GM12878 (cell line): ENCODE data around the gene SYT3. TPM values are rescaled to one million over a fixed set of nuclear protein-coding genes. Genes with fewer than 3 reads are reported as not detected.

Experiments used
- BMI1 ChIP-seq: fragments of 450-650 bp; IDR thresholded peaks from 2 replicates; pipeline ENCODE4 v1.6.1; 2016; ENCODE audit warnings: mild to moderate bottlenecking, moderate library complexity, borderline replicate concordance
- CUX1 ChIP-seq: IDR thresholded peaks from 2 replicates; pipeline ENCODE4 v1.6.1; 2012; ENCODE audit warnings: improper control_type of control experiment, low read depth, low read length; ENCODE audit not compliant: insufficient replicate concordance
- E2F8 ChIP-seq: fragments of 450-650 bp; IDR thresholded peaks from 2 replicates; pipeline ENCODE4 v1.6.1; 2018; ENCODE audit warnings: mild to moderate bottlenecking, low read depth, moderate library complexity; ENCODE audit not compliant: partially characterized antibody
- FOXK2 ChIP-seq: fragments of 450-650 bp; IDR thresholded peaks from 2 replicates; pipeline ENCODE4 v1.6.1; 2017; ENCODE audit warnings: mild to moderate bottlenecking, moderate library complexity
- HDGF ChIP-seq: fragments of 450-650 bp; IDR thresholded peaks from 2 replicates; pipeline ENCODE4 v1.6.1; 2016; ENCODE audit warnings: antibody characterized with exemption
- LARP7 ChIP-seq: fragments of 450-650 bp; IDR thresholded peaks from 2 replicates; pipeline ENCODE4 v1.6.1; 2017; ENCODE audit warnings: mild to moderate bottlenecking
- PML ChIP-seq: IDR thresholded peaks from 2 replicates; pipeline ENCODE4 v1.6.1; 2012; ENCODE audit warnings: low read length, inconsistent platforms
- POLR2A ChIP-seq: IDR thresholded peaks from 2 replicates; pipeline ENCODE4 v1.6.1; 2011; ENCODE audit warnings: low read depth, mild to moderate bottlenecking, low read length
- SIN3A ChIP-seq: IDR thresholded peaks from 2 replicates; pipeline ENCODE4 v1.6.1; 2012; ENCODE audit warnings: low read depth, low read length, improper control_type of control experiment
- SMAD1 ChIP-seq: fragments of 450-650 bp; IDR thresholded peaks from 2 replicates; pipeline ENCODE4 v1.6.1; 2018; ENCODE audit warnings: mild to moderate bottlenecking, low read depth; ENCODE audit not compliant: partially characterized antibody
- TAF1 ChIP-seq: IDR thresholded peaks from 2 replicates; pipeline ENCODE4 v1.6.1; 2011; ENCODE audit warnings: mild to moderate bottlenecking, low read depth, low read length, borderline replicate concordance
- TARDBP ChIP-seq: IDR thresholded peaks from 2 replicates; pipeline ENCODE4 v1.6.1; 2016; ENCODE audit warnings: borderline replicate concordance
- TBL1XR1 ChIP-seq: IDR thresholded peaks from 2 replicates; pipeline ENCODE4 v1.6.1; 2012; ENCODE audit warnings: low read depth, low read length, improper control_type of control experiment
- TCF7 ChIP-seq: IDR thresholded peaks from 2 replicates; pipeline ENCODE4 v1.6.1; 2014; ENCODE audit warnings: antibody characterized with exemption, borderline replicate concordance
- ZNF207 ChIP-seq: fragments of 450-650 bp; IDR thresholded peaks from 2 replicates; pipeline ENCODE4 v1.6.1; 2014; ENCODE audit warnings: antibody characterized with exemption, mild to moderate bottlenecking, borderline replicate concordance
- ZNF24 ChIP-seq: fragments of 450-650 bp; IDR thresholded peaks from 2 replicates; pipeline ENCODE4 v1.6.1; 2017; ENCODE audit warnings: antibody characterized with exemption, mild to moderate bottlenecking
- polyA plus RNA-seq, 11 experiments: library from polyadenylated mRNA; depleted of rRNA in 4 of 11; unstranded in 6 of 11; stranded (reverse) in 5 of 11; fragments of >200 nt; fragmentation: Nextera tagmentation in 4 of 11; fragmentation: Illumina TruSeq in 1 of 11; extraction: Ambion mirVana in 4 of 11; extraction: Trizol in 1 of 11; gene quantifications; 1 replicate in 1 of 11; 2 replicates in 10 of 11; pipeline versions ENCODE4 v1.2.1 to v1.2.3, GENCODE V29; 2011 to 2016; ENCODE audit warnings: inconsistent platforms in 2 of 11, missing spikeins in 2 of 11, low read depth in 1 of 11
- total RNA-seq, 4 experiments: library from RNA; depleted of rRNA in 3 of 4; stranded (reverse); fragments of >200 nt in 3 of 4; fragmentation: Illumina TruSeq in 1 of 4; extraction: Trizol in 1 of 4; gene quantifications; 2 replicates each; pipeline versions ENCODE4 v1.2.1 to v1.2.3, GENCODE V29; 2013 to 2021
- TF ChIP-seq, protein P1 (sequence below): fragments of 450-650 bp; IDR thresholded peaks from 2 replicates; pipeline ENCODE4 v1.6.1; 2014; ENCODE audit warnings: mild to moderate bottlenecking
- TF ChIP-seq, protein P2 (sequence below): fragments of 450-650 bp; formaldehyde crosslinking; IDR thresholded peaks from 2 replicates; pipeline ENCODE4 v1.4.0; 2022; ENCODE audit warnings: mild to moderate bottlenecking, moderate library complexity

The SYT3 gene
- total and polyA plus RNA-seq, 10 of the 15 experiments (the other 5 are each of a cell fraction or from before 2014, with no cell fraction given), result 0.05 to 0.18 TPM; not detected in 8

DNA sequence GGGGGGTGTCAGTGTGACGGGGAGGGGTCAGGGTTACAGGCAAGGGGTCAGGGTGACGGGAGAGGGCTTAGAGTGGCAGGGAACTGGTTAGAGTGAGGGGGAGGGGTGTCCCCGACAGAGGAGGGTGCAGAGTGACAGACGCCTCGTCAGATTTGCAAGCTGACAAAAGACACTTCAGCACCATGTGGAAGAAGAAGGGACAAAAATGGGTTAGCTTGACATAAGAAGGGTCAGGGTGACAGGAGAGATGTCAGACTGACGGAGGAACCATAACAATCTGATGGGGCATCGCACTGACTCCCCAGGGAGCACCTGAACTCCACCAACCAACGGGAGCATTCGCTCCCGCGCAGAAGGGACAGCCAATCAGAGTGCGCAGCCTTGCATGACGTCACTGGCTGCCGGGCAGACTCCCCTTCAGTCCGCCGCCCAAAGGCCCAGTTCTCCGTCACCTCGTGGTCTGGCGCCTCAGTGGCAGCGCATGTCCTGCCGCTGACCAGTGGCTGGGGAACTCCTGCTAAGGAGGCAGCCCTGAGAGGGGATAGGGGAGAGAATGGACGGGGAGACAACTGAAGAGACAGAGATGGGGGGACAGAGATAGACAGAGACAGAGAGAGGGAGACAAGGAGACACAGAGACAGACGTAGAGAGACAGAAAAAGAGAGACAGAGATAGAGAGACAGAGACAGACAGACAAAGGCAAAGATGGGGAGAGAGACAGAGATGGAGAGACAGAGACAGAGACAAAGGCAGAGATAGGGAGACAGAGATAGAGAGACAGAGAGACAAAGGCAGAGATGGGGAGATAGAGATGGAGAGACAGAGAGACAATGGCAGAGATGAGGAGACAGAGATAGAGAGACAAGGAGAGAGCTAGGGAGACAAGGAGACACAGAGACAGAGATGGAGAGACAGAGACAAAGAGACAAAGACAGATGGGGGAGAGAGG, 39.8 kb upstream of the SYT3 start (continued):
- no peak for TF ChIP-seq CUX1
- TF ChIP-seq TARDBP, result no peak
- no peak for TF ChIP-seq LARP7
- TF ChIP-seq SIN3A, result no peak
- peak; percentile 53 for TF ChIP-seq E2F8
- no peak for TF ChIP-seq POLR2A
- peak; percentile 74 for TF ChIP-seq HDGF
- no peak for TF ChIP-seq TBL1XR1
- no peak for TF ChIP-seq BMI1
- no peak for TF ChIP-seq PML
- TF ChIP-seq SMAD1, result no peak
- TF ChIP-seq FOXK2, result no peak
- TF ChIP-seq, protein P1, sequence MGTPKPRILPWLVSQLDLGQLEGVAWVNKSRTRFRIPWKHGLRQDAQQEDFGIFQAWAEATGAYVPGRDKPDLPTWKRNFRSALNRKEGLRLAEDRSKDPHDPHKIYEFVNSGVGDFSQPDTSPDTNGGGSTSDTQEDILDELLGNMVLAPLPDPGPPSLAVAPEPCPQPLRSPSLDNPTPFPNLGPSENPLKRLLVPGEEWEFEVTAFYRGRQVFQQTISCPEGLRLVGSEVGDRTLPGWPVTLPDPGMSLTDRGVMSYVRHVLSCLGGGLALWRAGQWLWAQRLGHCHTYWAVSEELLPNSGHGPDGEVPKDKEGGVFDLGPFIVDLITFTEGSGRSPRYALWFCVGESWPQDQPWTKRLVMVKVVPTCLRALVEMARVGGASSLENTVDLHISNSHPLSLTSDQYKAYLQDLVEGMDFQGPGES, result peak; percentile 66; the same call in 1 of the 2 replicates
- TF ChIP-seq ZNF207, result no peak
- TF ChIP-seq, protein P2, sequence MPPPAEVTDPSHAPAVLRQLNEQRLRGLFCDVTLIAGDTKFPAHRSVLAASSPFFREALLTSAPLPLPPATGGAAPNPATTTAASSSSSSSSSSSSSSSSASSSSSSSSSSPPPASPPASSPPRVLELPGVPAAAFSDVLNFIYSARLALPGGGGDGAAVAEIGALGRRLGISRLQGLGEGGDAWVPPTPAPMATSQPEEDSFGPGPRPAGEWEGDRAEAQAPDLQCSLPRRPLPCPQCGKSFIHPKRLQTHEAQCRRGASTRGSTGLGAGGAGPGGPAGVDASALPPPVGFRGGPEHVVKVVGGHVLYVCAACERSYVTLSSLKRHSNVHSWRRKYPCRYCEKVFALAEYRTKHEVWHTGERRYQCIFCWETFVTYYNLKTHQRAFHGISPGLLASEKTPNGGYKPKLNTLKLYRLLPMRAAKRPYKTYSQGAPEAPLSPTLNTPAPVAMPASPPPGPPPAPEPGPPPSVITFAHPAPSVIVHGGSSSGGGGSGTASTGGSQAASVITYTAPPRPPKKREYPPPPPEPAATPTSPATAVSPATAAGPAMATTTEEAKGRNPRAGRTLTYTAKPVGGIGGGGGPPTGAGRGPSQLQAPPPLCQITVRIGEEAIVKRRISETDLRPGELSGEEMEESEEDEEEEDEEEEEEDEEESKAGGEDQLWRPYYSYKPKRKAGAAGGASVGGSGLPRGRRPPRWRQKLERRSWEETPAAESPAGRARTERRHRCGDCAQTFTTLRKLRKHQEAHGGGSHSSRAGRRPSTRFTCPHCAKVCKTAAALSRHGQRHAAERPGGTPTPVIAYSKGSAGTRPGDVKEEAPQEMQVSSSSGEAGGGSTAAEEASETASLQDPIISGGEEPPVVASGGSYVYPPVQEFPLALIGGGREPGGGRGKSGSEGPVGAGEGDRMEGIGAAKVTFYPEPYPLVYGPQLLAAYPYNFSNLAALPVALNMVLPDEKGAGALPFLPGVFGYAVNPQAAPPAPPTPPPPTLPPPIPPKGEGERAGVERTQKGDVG (CRISPR knock-in tag), result no peak
- TF ChIP-seq ZNF24, result no peak
- TF ChIP-seq TAF1, result no peak
- no peak for TF ChIP-seq TCF7
